HG02840 (cell line): Measurements from ENCODE around the gene DGKK.
"Not testable (repeated sequence)": the region's sequence is repeated elsewhere in the genome, so short reads cannot be mapped to it uniquely, and the experiment has no call there.

Experiments
- ATAC-seq: cut with Tn5 transposase; IDR thresholded peaks from one replicate; pipeline ENCODE4 v1.9.1; 2021; ENCODE audit warnings: mild to moderate bottlenecking, moderate library complexity, moderate number of reproducible peaks; ENCODE audit not compliant: unreplicated experiment, low FRiP score

DGKK gene

GRCh38 chrX:50436797-50437196 lies 33.8 kb downstream of the DGKK start:
- ATAC-seq = no peak

GRCh38 chrX:50432829-50433289 lies 37.8 kb downstream of the DGKK start:
- no peak for ATAC-seq

GRCh38 chrX:50431623-50432022 lies 39.0 kb downstream of the DGKK start:
- ATAC-seq = no peak

GRCh38 chrX:50430917-50431575 lies 39.6 kb downstream of the DGKK start:
- ATAC-seq = no peak

- ATAC-seq = no peak
Measured at GRCh38 chrX:50428174-50428573, 42.5 kb downstream of the DGKK start.

- no peak for ATAC-seq
Measured at GRCh38 chrX:50407976-50408375, 62.6 kb downstream of the DGKK start.

GRCh38 chrX:50403903-50404302 lies 66.7 kb downstream of the DGKK start:
- ATAC-seq = no peak

GRCh38 chrX:50402886-50403285 lies 67.7 kb downstream of the DGKK start:
- ATAC-seq = no peak

GRCh38 chrX:50393902-50394301 lies 76.7 kb downstream of the DGKK start:
- no peak for ATAC-seq

- no peak for ATAC-seq
Measured at GRCh38 chrX:50386520-50386919, 84.1 kb downstream of the DGKK start.

GRCh38 chrX:50381729-50382415 lies 88.8 kb downstream of the DGKK start:
- no peak for ATAC-seq

GRCh38 chrX:50375481-50376267 lies 95.0 kb downstream of the DGKK start:
- no peak for ATAC-seq

- ATAC-seq = no peak
Measured at GRCh38 chrX:50372966-50373365, 97.7 kb downstream of the DGKK start.

GRCh38 chrX:50343917-50344316 lies 126.7 kb downstream of the DGKK start:
- no peak for ATAC-seq

GRCh38 chrX:50333308-50333707 lies 137.3 kb downstream of the DGKK start:
- no peak for ATAC-seq

- ATAC-seq = not testable (repeated sequence)
Measured at GRCh38 chrX:50332668-50333067, 138.0 kb downstream of the DGKK start.

GRCh38 chrX:50327235-50327634 lies 143.4 kb downstream of the DGKK start:
- no peak for ATAC-seq
